OCI-LY7 (cell line): Measurements from ENCODE around the gene TFEB. TPM values are rescaled to one million over a fixed set of nuclear protein-coding genes. Genes with fewer than 3 reads are reported as not detected.

Experiments
- BruUV-seq: library from RNA; stranded (reverse); fragments of 400-500 nt; replicated peaks from 2 replicates; lab custom pipeline; 2021; lab: Mats Ljungman, UMichigan
- CTCF ChIA-PET: fragments of 300-600 bp; sonication (Branson Sonifier 250); formaldehyde crosslinking; loops from one replicate; lab custom pipeline; 2022; ENCODE audit warnings: antibody characterized with exemption; ENCODE audit not compliant: unreplicated experiment; lab: Charles Lee
- POLR2A ChIA-PET: fragments of 300-600 bp; sonication (Branson Sonifier 250); formaldehyde crosslinking; loops from one replicate; lab custom pipeline; 2022; ENCODE audit warnings: antibody characterized with exemption; lab: Charles Lee
- DNase-seq: peaks from one replicate; pipeline ENCODE4 v3.0.0-alpha.2; 2015; ENCODE audit warnings: low spot score
- H2AFZ ChIP-seq: fragments of 200-600 bp; sonication (generic), shearing (Covaris generic); 2 replicates; pipeline ENCODE4 v1.6.1; 2014; ENCODE audit warnings: mild to moderate bottlenecking, antibody characterized with exemption, low read length, moderate library complexity
- H3K27ac ChIP-seq: fragments of 200-600 bp; sonication (generic); 2 replicates; pipeline ENCODE4 v1.5.1; 2014; ENCODE audit warnings: mixed run types, low read depth, mild to moderate bottlenecking, moderate library complexity, low read length, inconsistent platforms; ENCODE audit not compliant: poor library complexity, severe bottlenecking
- H3K36me3 ChIP-seq: fragments of 200-600 bp; sonication (generic); 2 replicates; pipeline ENCODE4 v1.6.1; 2014; ENCODE audit warnings: mild to moderate bottlenecking, antibody characterized with exemption, low read length, moderate library complexity, mixed read lengths; ENCODE audit not compliant: insufficient read depth
- H3K4me1 ChIP-seq: fragments of 200-600 bp; sonication (generic); 2 replicates; pipeline ENCODE4 v1.5.1; 2014; ENCODE audit warnings: mild to moderate bottlenecking, low read length; ENCODE audit not compliant: insufficient read depth, poor library complexity, severe bottlenecking
- H3K4me2 ChIP-seq: fragments of 200-600 bp; sonication (generic); 2 replicates; pipeline ENCODE4 v1.6.1; 2014; ENCODE audit warnings: mild to moderate bottlenecking, low read length
- H3K4me3 ChIP-seq: fragments of 200-600 bp; sonication (generic); 2 replicates; pipeline ENCODE4 v1.5.1; 2014; ENCODE audit warnings: mild to moderate bottlenecking, low read depth, low read length; ENCODE audit not compliant: poor library complexity, severe bottlenecking
- H3K79me2 ChIP-seq: fragments of 200-600 bp; sonication (generic); 2 replicates; pipeline ENCODE4 v1.6.1; 2016; ENCODE audit warnings: low read depth, mild to moderate bottlenecking, low read length, moderate library complexity, mixed read lengths; ENCODE audit not compliant: insufficient read depth
- H3K9me2 ChIP-seq: fragments of 200-600 bp; sonication (generic); 2 replicates; pipeline ENCODE4 v1.6.1; 2016; ENCODE audit warnings: mild to moderate bottlenecking, low read length, mixed read lengths; ENCODE audit not compliant: insufficient read depth
- H3K9me3 ChIP-seq: fragments of 200-600 bp; sonication (generic); 2 replicates; pipeline ENCODE4 v1.6.1; 2014; ENCODE audit warnings: mild to moderate bottlenecking, mixed run types, low read length, mixed read lengths
- H4K20me1 ChIP-seq: fragments of 200-600 bp; sonication (generic); 2 replicates; pipeline ENCODE4 v1.6.1; 2014; ENCODE audit warnings: mild to moderate bottlenecking, antibody characterized with exemption, low read length, moderate library complexity, mixed read lengths; ENCODE audit not compliant: insufficient read depth
- EZH2phosphoT487 ChIP-seq: fragments of 200-600 bp; sonication (generic); IDR thresholded peaks from 2 replicates; pipeline ENCODE4 v1.6.1; 2018; ENCODE audit warnings: low read depth, borderline replicate concordance, mild to moderate bottlenecking, mixed run types, antibody characterized with exemption, low read length, moderate library complexity, mixed read lengths
- intact Hi-C: fragments of 100-400 bp; cut with micrococcal nuclease; formaldehyde crosslinking; loops from one replicate; pipeline ENCODE4 v1.10.0; 2022; ENCODE audit not compliant: unreplicated experiment
- total RNA-seq, 2 experiments: library from RNA; depleted of rRNA in 1 of 2; stranded (reverse); fragments of >200 nt in 1 of 2; shearing (Covaris generic) in 1 of 2; gene quantifications; 2 replicates each; pipeline ENCODE4 v1.2.3, GENCODE V29; 2014 to 2022
- TF ChIP-seq, protein P1 (sequence below): fragments of 200-600 bp; sonication (generic); conservative IDR thresholded peaks from 2 replicates; pipeline ENCODE4 v1.5.1; 2014; ENCODE audit warnings: mild to moderate bottlenecking, antibody characterized with exemption, low read length, moderate library complexity, mixed read lengths

The TFEB gene
- total RNA-seq, 2 experiments from 2014 or later, result 36.8 to 60.0 TPM

DNA sequence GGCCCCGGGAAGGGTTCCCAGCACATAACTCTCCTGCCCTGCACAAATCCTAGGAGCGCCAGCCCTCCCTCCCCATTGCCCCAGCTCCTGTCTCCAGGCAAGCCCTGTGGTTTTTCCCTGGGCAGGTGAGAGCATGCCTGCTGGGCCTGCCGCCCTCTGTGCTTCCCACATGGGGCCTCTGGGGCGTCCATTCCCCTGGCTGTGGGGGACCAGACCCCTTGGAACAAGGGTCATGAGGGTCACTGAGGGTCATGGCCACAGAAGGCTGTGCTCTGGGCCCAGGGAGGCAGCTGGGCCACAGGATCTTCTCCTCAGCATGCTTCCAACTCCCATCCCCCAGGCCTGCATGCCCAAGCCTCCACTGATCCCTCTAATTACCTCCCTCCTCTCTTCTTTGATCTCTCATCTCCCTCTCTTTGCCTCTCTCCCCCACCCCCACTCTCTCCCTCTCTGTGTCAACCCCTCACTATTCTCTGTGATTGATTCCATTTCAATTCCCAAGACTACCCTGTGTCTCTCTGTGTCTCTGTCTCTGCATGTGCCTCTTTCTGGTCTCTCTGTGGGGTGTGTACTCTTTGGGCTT, 91.0 kb downstream of the TFEB start:
- H4K20me1 ChIP-seq, result no peaks in the 10 kb centered on the region
- H3K79me2 ChIP-seq, result no peaks in the 10 kb centered on the region
- no peaks in the 10 kb centered on the region for H3K9me2 ChIP-seq
- H2AFZ ChIP-seq, result no peak overlapping the region
- H3K4me2 ChIP-seq, result no peak overlapping the region
- H3K4me3 ChIP-seq, result no peak overlapping the region
- no peaks in the 10 kb centered on the region for H3K4me1 ChIP-seq
- ChIA-PET POLR2A (interaction anchor here (0.9 kb wide), 1 partner anchor 13 kb away, joined by 3 read pairs; no protein-coding TSS in a partner anchor), CTCF (no interaction called here)
- intact Hi-C loops, result no loop called here
- TF ChIP-seq EZH2phosphoT487, result no peak
- TF ChIP-seq, protein P1, sequence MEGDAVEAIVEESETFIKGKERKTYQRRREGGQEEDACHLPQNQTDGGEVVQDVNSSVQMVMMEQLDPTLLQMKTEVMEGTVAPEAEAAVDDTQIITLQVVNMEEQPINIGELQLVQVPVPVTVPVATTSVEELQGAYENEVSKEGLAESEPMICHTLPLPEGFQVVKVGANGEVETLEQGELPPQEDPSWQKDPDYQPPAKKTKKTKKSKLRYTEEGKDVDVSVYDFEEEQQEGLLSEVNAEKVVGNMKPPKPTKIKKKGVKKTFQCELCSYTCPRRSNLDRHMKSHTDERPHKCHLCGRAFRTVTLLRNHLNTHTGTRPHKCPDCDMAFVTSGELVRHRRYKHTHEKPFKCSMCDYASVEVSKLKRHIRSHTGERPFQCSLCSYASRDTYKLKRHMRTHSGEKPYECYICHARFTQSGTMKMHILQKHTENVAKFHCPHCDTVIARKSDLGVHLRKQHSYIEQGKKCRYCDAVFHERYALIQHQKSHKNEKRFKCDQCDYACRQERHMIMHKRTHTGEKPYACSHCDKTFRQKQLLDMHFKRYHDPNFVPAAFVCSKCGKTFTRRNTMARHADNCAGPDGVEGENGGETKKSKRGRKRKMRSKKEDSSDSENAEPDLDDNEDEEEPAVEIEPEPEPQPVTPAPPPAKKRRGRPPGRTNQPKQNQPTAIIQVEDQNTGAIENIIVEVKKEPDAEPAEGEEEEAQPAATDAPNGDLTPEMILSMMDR, result no peak
- no TSS peak for BruUV-seq
- H3K27ac ChIP-seq, result no peak overlapping the region
- no peaks in the 10 kb centered on the region for H3K36me3 ChIP-seq
- H3K9me3 ChIP-seq, result no peaks in the 10 kb centered on the region
- no peak for DNase-seq

DNA sequence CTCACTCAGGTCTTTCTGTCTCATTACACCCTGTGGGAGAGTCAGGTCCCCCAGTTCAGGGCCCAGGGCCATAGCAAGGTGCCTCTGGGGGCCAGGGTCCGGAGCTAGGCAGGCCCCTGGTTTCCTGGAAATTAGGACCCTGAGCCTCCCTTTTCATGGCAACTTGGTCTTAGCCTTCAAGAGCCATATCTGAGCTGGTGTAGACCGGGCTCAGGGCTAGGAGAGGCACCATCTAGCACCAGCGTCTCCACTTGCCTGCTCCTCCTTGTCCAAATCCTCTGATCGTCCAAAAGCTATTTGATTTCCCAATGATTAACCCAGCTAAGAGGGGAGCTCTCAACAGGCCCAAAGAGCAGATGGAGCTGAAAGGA, 91.5 kb downstream of the TFEB start:
- no peaks in the 10 kb centered on the region for H3K9me2 ChIP-seq
- no peaks in the 10 kb centered on the region for H3K9me3 ChIP-seq
- no peak overlapping the region for H3K4me3 ChIP-seq
- no peak for TF ChIP-seq EZH2phosphoT487
- TF ChIP-seq, protein P1, result no peak
- no peak overlapping the region for H2AFZ ChIP-seq
- ChIA-PET POLR2A (interaction anchor here (0.9 kb wide), 1 partner anchor 13 kb away, joined by 3 read pairs; no protein-coding TSS in a partner anchor), CTCF (no interaction called here)
- BruUV-seq, result no TSS peak
- H3K27ac ChIP-seq, result no peak overlapping the region
- DNase-seq, result no peak
- H3K4me1 ChIP-seq, result no peaks in the 10 kb centered on the region
- no peaks in the 10 kb centered on the region for H3K36me3 ChIP-seq
- intact Hi-C loops, result no loop called here
- H4K20me1 ChIP-seq, result no peaks in the 10 kb centered on the region
- no peak overlapping the region for H3K4me2 ChIP-seq
- H3K79me2 ChIP-seq, result no peaks in the 10 kb centered on the region
